H9 (cell line): ENCODE measurements around the gene HIF1A. TPM values are rescaled to one million over a fixed set of nuclear protein-coding genes. Genes with fewer than 3 reads are reported as not detected.

Source experiments
- DNase-seq: peaks from one replicate; pipeline ENCODE4 v3.0.0-alpha.2; 2017
- H2AFZ ChIP-seq: one replicate; pipeline ENCODE4 v1.6.1; 2013; ENCODE audit warnings: mild to moderate bottlenecking, low read length, control low read depth, moderate library complexity
- H2AK5ac ChIP-seq: 2 replicates; pipeline ENCODE4 v1.6.1; 2013; ENCODE audit warnings: low read length, control low read depth, mixed read lengths; ENCODE audit not compliant: insufficient read length
- H2BK120ac ChIP-seq: one replicate; pipeline ENCODE4 v1.6.1; 2013; ENCODE audit warnings: low read depth, mild to moderate bottlenecking, low read length, control low read depth, inconsistent platforms; ENCODE audit not compliant: poor library complexity, severe bottlenecking
- H2BK12ac ChIP-seq: 2 replicates; pipeline ENCODE4 v1.6.1; 2013; ENCODE audit warnings: low read length, control low read depth, mixed read lengths, low read depth; ENCODE audit not compliant: insufficient read length
- H2BK15ac ChIP-seq: 2 replicates; pipeline ENCODE4 v1.6.1; 2013; ENCODE audit warnings: low read depth, low read length, control low read depth
- H2BK20ac ChIP-seq: one replicate; pipeline ENCODE4 v1.6.1; 2013; ENCODE audit warnings: low read depth, mild to moderate bottlenecking, low read length, control low read depth, inconsistent platforms; ENCODE audit not compliant: poor library complexity, severe bottlenecking
- H2BK5ac ChIP-seq: 2 replicates; pipeline ENCODE4 v1.6.1; 2013; ENCODE audit warnings: low read length, control low read depth, mixed read lengths; ENCODE audit not compliant: insufficient read length
- H3K14ac ChIP-seq: 2 replicates; pipeline ENCODE4 v1.6.1; 2013; ENCODE audit warnings: low read length, control low read depth; ENCODE audit not compliant: insufficient read depth
- H3K18ac ChIP-seq: 2 replicates; pipeline ENCODE4 v1.6.1; 2013; ENCODE audit warnings: low read depth, mild to moderate bottlenecking, mixed read lengths, low read length, control low read depth; ENCODE audit not compliant: insufficient read length
- H3K23ac ChIP-seq: 2 replicates; pipeline ENCODE4 v1.6.1; 2013; ENCODE audit warnings: low read length, control low read depth, mixed read lengths, low read depth; ENCODE audit not compliant: insufficient read length
- H3K23me2 ChIP-seq: 2 replicates; pipeline ENCODE4 v1.6.1; 2013; ENCODE audit warnings: low read depth, mild to moderate bottlenecking, mixed read lengths, low read length, control low read depth; ENCODE audit not compliant: insufficient read length, poor library complexity, severe bottlenecking
- H3K27ac ChIP-seq: 2 replicates; pipeline ENCODE4 v1.5.1; 2013; ENCODE audit warnings: low read length, control low read depth, mixed read lengths, low read depth; ENCODE audit not compliant: insufficient read length
- H3K27me3 ChIP-seq: 2 replicates; pipeline ENCODE4 v1.6.1; 2013; ENCODE audit warnings: low read length, control low read depth, inconsistent platforms; ENCODE audit not compliant: insufficient read depth
- H3K4ac ChIP-seq: 2 replicates; pipeline ENCODE4 v1.6.1; 2013; ENCODE audit warnings: low read depth, mild to moderate bottlenecking, control low read depth, inconsistent platforms, low read length, moderate library complexity
- H3K4me1 ChIP-seq: 2 replicates; pipeline ENCODE4 v1.6.1; 2013; ENCODE audit warnings: low read length, control low read depth, inconsistent platforms; ENCODE audit not compliant: insufficient read depth
- H3K4me2 ChIP-seq: 2 replicates; pipeline ENCODE4 v1.6.1; 2013; ENCODE audit warnings: low read length, control low read depth, mixed read lengths; ENCODE audit not compliant: insufficient read length, insufficient read depth
- H3K56ac ChIP-seq: 2 replicates; pipeline ENCODE4 v1.6.1; 2013; ENCODE audit warnings: low read depth, mild to moderate bottlenecking, mixed read lengths, low read length, control low read depth; ENCODE audit not compliant: insufficient read length
- H3K79me1 ChIP-seq: 2 replicates; pipeline ENCODE4 v1.6.1; 2013; ENCODE audit warnings: low read depth, mild to moderate bottlenecking, moderate library complexity, low read length, control low read depth, inconsistent platforms; ENCODE audit not compliant: insufficient read depth, poor library complexity, severe bottlenecking
- H3K79me2 ChIP-seq: 2 replicates; pipeline ENCODE4 v1.6.1; 2013; ENCODE audit warnings: low read length, control low read depth, inconsistent platforms; ENCODE audit not compliant: insufficient read depth
- H3K9ac ChIP-seq: 2 replicates; pipeline ENCODE4 v1.6.1; 2013; ENCODE audit warnings: low read length, control low read depth, mixed read lengths; ENCODE audit not compliant: insufficient read length; ENCODE audit errors: extremely low read depth
- H3K9me3 ChIP-seq: one replicate; pipeline ENCODE4 v1.6.1; 2013; ENCODE audit warnings: low read depth, low read length, inconsistent platforms; ENCODE audit not compliant: control insufficient read depth
- H3T11ph ChIP-seq: one replicate; pipeline ENCODE4 v1.6.1; 2013; ENCODE audit warnings: mild to moderate bottlenecking, low read length, control low read depth, inconsistent platforms
- H4K20me1 ChIP-seq: one replicate; pipeline ENCODE4 v1.6.1; 2013; ENCODE audit not compliant: control insufficient read depth, insufficient read length, insufficient read depth
- H4K5ac ChIP-seq: 2 replicates; pipeline ENCODE4 v1.6.1; 2013; ENCODE audit warnings: low read depth, mild to moderate bottlenecking, mixed read lengths, low read length, control low read depth; ENCODE audit not compliant: insufficient read length
- H4K8ac ChIP-seq: replicated peaks from 2 replicates; pipeline ENCODE4 v1.6.1; 2013; ENCODE audit warnings: low read length, control low read depth, mixed read lengths, low read depth; ENCODE audit not compliant: insufficient read length
- H4K91ac ChIP-seq: 2 replicates; pipeline ENCODE4 v1.6.1; 2013; ENCODE audit warnings: low read depth, mild to moderate bottlenecking, moderate library complexity, mixed read lengths, low read length, control low read depth; ENCODE audit not compliant: insufficient read length
- H3K27ac Mint-ChIP-seq, 3 experiments: 2 replicates in 2 of 3; 3 replicates in 1 of 3; pipeline ENCODE4 v1.8.0; 2020 to 2021; ENCODE audit warnings: mixed read lengths in 3 of 3, mild to moderate bottlenecking in 1 of 3, moderate library complexity in 1 of 3
- H3K27me3 Mint-ChIP-seq: 2 replicates; pipeline ENCODE4 v1.8.0; 2021; ENCODE audit warnings: low read depth, mild to moderate bottlenecking, moderate library complexity, mixed read lengths
- H3K36me3 Mint-ChIP-seq, 3 experiments: 2 replicates in 2 of 3; 3 replicates in 1 of 3; pipeline ENCODE4 v1.8.0; 2020 to 2021; ENCODE audit warnings: low read depth in 3 of 3, mixed read lengths in 3 of 3; ENCODE audit not compliant: insufficient read depth in 1 of 3
- H3K4me1 Mint-ChIP-seq, 2 experiments: 2 replicates each; pipeline ENCODE4 v1.8.0; 2020; ENCODE audit warnings: mixed read lengths in 2 of 2
- H3K4me3 Mint-ChIP-seq, 2 experiments: 2 replicates in 1 of 2; 3 replicates in 1 of 2; pipeline ENCODE4 v1.8.0; 2020 to 2021; ENCODE audit warnings: mild to moderate bottlenecking in 2 of 2, mixed read lengths in 2 of 2, moderate library complexity in 1 of 2
- H3K9me3 Mint-ChIP-seq, 2 experiments: 2 replicates in 1 of 2; 3 replicates in 1 of 2; pipeline ENCODE4 v1.8.0; 2020; ENCODE audit warnings: mild to moderate bottlenecking in 2 of 2, mixed read lengths in 2 of 2, moderate library complexity in 1 of 2
- WGBS: extraction: QIAGEN DNeasy Blood & Tissue Kit; methylation state at CpG from one replicate; pipeline ENCODE4 v1.1.7; 2013; ENCODE audit warnings: missing lambda C conversion rate, low lambda C conversion rate, mixed read lengths; ENCODE audit not compliant: insufficient read length; ENCODE audit errors: extremely low coverage; 5-methylcytosine and 5-hydroxymethylcytosine counted together
- total RNA-seq: library from RNA; stranded (reverse); gene quantifications from 2 replicates; pipeline ENCODE4 v1.2.1, GENCODE V29; 2021
- TF ChIP-seq, protein P1 (sequence below): fragments of 200-600 bp; sonication (generic); conservative IDR thresholded peaks from 3 replicates; pipeline ENCODE4 v1.8.0; 2021; ENCODE audit warnings: antibody characterized with exemption, mild to moderate bottlenecking

Gene HIF1A
- total RNA-seq, 1 experiment from 2014 or later, result 154 TPM

DNA sequence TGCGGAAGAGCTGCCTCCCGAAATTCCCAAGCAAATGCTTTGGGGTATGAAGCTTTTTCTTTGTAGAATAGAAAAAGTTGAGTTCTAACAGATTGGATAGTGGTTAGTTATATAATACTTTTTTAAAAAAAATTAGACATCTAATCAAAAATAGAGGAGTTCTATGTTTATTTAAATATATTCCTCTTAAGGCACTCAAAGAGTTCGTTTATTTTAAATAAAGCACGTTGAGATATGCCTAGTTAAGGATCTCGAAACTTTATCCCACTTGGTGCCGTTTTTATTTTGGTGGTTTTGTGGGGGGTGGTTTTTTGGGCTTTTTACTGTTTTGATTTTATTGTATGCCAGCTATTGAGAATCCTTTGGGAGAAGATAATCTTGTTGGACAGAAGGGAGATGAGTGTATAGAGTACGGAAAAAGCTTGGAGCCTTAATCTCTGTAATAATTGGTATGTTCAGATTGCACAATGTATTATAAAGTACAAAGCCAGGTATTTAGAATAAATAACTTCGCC lies 56.2 kb downstream of the HIF1A start:
- Histone ChIP-seq H3K4me1 (peaks cover 7% of the 10 kb centered on the region; the same call in 1 of the 2 replicates), H4K20me1 (no peaks in the 10 kb centered on the region), H3K79me2 (no peaks in the 10 kb centered on the region), H4K91ac (no peak overlapping the region), H3K9me3 (no peaks in the 10 kb centered on the region), H3K4ac (no peak overlapping the region), H3K14ac (peak overlapping the region; percentile 54; the same call in 1 of the 2 replicates), H2BK15ac (no peak overlapping the region), H3K27ac (no peak overlapping the region), H3K27me3 (no peaks in the 10 kb centered on the region), H2BK120ac (no peak overlapping the region), H3K56ac (no peak overlapping the region), H2AK5ac (no peak overlapping the region), H2BK12ac (peak overlapping the region; percentile 75), H2AFZ (no peak overlapping the region), H3K23ac (no peak overlapping the region), H4K8ac (no peak overlapping the region), H3K23me2 (no peaks in the 10 kb centered on the region), H3K18ac (no peak overlapping the region), H4K5ac (no peak overlapping the region), H3K79me1 (no peaks in the 10 kb centered on the region), H2BK5ac (no peak overlapping the region), H3T11ph (no peak overlapping the region), H3K4me2 (peak overlapping the region; percentile 50), H2BK20ac (no peak overlapping the region), H3K9ac (peak overlapping the region; percentile 1)
- Mint-ChIP-seq H3K4me1 (peaks cover 6 to 33% of the 10 kb centered on the region in 2 experiments; a peak in 3 of 4 replicates), H3K27me3 (no peaks in the 10 kb centered on the region), H3K27ac (peak overlapping the region in 2 of 3 experiments; percentile 72 to 77; a peak in 4 of 7 replicates), H3K9me3 (peaks cover 2 to 16% of the 10 kb centered on the region in 2 experiments; a peak in 3 of 5 replicates), H3K36me3 (peaks cover 12 to 50% (median 40%) of the 10 kb centered on the region in 3 experiments), H3K4me3 (peak overlapping the region in 1 of 2 experiments; percentile 65; a peak in 2 of 5 replicates)
- no peak for DNase-seq
- no CpG with 5 or more reads among the region's 8 CpGs for WGBS
- TF ChIP-seq, protein P1, sequence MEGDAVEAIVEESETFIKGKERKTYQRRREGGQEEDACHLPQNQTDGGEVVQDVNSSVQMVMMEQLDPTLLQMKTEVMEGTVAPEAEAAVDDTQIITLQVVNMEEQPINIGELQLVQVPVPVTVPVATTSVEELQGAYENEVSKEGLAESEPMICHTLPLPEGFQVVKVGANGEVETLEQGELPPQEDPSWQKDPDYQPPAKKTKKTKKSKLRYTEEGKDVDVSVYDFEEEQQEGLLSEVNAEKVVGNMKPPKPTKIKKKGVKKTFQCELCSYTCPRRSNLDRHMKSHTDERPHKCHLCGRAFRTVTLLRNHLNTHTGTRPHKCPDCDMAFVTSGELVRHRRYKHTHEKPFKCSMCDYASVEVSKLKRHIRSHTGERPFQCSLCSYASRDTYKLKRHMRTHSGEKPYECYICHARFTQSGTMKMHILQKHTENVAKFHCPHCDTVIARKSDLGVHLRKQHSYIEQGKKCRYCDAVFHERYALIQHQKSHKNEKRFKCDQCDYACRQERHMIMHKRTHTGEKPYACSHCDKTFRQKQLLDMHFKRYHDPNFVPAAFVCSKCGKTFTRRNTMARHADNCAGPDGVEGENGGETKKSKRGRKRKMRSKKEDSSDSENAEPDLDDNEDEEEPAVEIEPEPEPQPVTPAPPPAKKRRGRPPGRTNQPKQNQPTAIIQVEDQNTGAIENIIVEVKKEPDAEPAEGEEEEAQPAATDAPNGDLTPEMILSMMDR, result no peak
